GM12872 (cell line): ENCODE results near the gene SIRT2.

ENCODE experiments used
- CTCF ChIP-seq: IDR thresholded peaks from 3 replicates; pipeline ENCODE4 v1.5.1; 2011; ENCODE audit warnings: low read depth, mild to moderate bottlenecking, low read length, moderate library complexity; ENCODE audit not compliant: insufficient read depth

SIRT2 gene

GRCh38 chr19:38836983-38837626, 62.3 kb downstream of the SIRT2 start:
- TF ChIP-seq CTCF = no peak

GRCh38 chr19:38836159-38836982, 63.0 kb downstream of the SIRT2 start:
- no peak for TF ChIP-seq CTCF

DNA sequence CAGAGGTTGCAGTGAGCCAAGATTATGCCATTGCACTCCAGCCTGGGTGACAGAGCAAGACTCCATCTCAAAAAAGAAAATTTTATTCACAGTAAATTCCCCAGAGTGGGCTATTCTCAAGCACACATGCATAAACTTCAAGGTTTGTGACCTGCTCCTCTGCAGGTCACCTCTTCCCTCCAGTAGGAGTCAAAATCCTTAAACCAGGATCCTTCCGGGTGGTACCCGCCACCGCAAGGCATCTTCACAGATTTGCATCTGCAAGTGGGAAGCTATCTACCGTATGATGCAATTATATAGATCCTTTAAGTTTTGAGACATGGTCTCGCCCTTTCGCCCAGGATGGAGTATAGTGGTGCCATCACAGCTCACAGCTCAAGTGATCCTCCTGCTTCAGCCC, 64.8 kb downstream of the SIRT2 start:
- no peak for TF ChIP-seq CTCF

GRCh38 chr19:38834104-38834490, 65.3 kb downstream of the SIRT2 start:
- no peak for TF ChIP-seq CTCF

GRCh38 chr19:38833092-38833425, 66.4 kb downstream of the SIRT2 start:
- no peak for TF ChIP-seq CTCF

- no peak for TF ChIP-seq CTCF
Observed at GRCh38 chr19:38831142-38831605, 68.2 kb downstream of the SIRT2 start.

- TF ChIP-seq CTCF = no peak
Observed at GRCh38 chr19:38830039-38830733, 69.2 kb downstream of the SIRT2 start.
